DOHH2 (cell line): ENCODE results near the gene LRWD1.

ENCODE experiments used
- EZH2phosphoT487 ChIP-seq: fragments of 200-600 bp; sonication (generic); IDR thresholded peaks from 2 replicates; pipeline ENCODE4 v1.6.1; 2017; ENCODE audit warnings: borderline replicate concordance, mild to moderate bottlenecking, antibody characterized with exemption, low read length, moderate library complexity, mixed read lengths
- TF ChIP-seq, protein P1 (sequence below): fragments of 200-600 bp; sonication (generic); IDR thresholded peaks from one replicate; pipeline ENCODE4 v1.5.1; 2014; ENCODE audit warnings: antibody characterized with exemption, mild to moderate bottlenecking, low read depth, low read length; ENCODE audit not compliant: poor library complexity, severe bottlenecking

DNA sequence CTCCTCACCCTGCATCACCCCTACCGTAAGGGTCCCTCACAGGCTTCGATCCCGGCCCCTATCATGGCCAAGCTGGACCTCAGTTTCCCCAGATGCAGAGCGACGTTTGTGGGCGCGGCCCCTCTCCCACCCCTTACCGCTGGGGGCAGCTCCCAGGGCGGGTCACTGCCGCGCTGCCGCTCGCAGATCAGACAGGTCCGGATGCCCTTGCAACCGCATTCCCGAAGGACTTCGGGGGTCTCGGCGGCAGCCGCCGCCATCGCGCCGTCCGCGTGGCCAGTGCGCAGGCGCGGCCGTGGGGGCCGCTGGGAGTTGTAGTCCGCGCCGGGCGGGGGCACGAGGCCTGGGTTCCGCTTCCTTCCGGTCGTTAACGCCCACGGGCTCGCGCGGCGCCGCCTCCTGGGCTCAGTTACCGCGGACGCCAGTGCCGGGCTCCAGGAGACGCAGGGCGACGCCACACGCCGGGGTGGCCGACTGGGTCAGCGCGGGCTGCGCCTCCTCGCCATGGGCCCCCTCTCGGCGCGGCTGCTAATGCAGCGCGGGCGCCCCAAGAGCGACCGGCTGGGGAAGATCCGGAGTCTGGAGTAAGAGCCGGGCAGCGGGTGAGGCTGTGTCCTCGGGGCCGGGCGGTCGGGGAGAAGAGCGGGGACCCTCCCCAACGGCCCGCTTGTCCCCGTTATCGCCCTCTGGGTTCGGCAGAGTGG lies at the start of gene LRWD1, which contains the start of gene ALKBH4:
- TF ChIP-seq, protein P1, sequence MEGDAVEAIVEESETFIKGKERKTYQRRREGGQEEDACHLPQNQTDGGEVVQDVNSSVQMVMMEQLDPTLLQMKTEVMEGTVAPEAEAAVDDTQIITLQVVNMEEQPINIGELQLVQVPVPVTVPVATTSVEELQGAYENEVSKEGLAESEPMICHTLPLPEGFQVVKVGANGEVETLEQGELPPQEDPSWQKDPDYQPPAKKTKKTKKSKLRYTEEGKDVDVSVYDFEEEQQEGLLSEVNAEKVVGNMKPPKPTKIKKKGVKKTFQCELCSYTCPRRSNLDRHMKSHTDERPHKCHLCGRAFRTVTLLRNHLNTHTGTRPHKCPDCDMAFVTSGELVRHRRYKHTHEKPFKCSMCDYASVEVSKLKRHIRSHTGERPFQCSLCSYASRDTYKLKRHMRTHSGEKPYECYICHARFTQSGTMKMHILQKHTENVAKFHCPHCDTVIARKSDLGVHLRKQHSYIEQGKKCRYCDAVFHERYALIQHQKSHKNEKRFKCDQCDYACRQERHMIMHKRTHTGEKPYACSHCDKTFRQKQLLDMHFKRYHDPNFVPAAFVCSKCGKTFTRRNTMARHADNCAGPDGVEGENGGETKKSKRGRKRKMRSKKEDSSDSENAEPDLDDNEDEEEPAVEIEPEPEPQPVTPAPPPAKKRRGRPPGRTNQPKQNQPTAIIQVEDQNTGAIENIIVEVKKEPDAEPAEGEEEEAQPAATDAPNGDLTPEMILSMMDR, result peak; percentile 20
- TF ChIP-seq EZH2phosphoT487, result no peak
